CD8-positive, alpha-beta memory T cell (primary cell): Measurements from ENCODE around the gene BACH2. TPM values are rescaled to one million over a fixed set of nuclear protein-coding genes. Genes with fewer than 3 reads are reported as not detected.

Source experiments
- CTCF ChIA-PET: fragments of 350-600 bp; sonication (Branson Sonifier 250); formaldehyde crosslinking; loops from one replicate; lab custom pipeline; 2021; ENCODE audit warnings: antibody characterized with exemption; lab: Charles Lee
- POLR2A ChIA-PET: fragments of 350-600 bp; sonication (Branson Sonifier 250); formaldehyde crosslinking; loops from one replicate; lab custom pipeline; 2021; ENCODE audit warnings: antibody characterized with exemption; lab: Charles Lee
- DNase-seq, 5 donors: peaks; one replicate each; pipeline versions ENCODE4 v3.0.0 to v3.0.0-alpha.2; 2020 to 2022; ENCODE audit warnings: mixed read lengths in 1 of 5
- H3K27ac ChIP-seq: one replicate; pipeline ENCODE4 v1.7.0; 2013; ENCODE audit warnings: low read depth, mild to moderate bottlenecking, low read length, moderate library complexity
- H3K27me3 ChIP-seq: 2 replicates; pipeline ENCODE4 v1.7.0; 2013; ENCODE audit warnings: low read length, mild to moderate bottlenecking; ENCODE audit not compliant: insufficient read depth, poor library complexity, severe bottlenecking
- H3K36me3 ChIP-seq: 2 replicates; pipeline ENCODE4 v1.7.0; 2013; ENCODE audit warnings: mild to moderate bottlenecking, low read length, moderate library complexity; ENCODE audit not compliant: insufficient read depth
- H3K4me1 ChIP-seq: 2 replicates; pipeline ENCODE4 v1.7.0; 2013; ENCODE audit warnings: mild to moderate bottlenecking, low read length, moderate library complexity; ENCODE audit not compliant: insufficient read depth
- H3K4me3 ChIP-seq: 2 replicates; pipeline ENCODE4 v1.7.0; 2013; ENCODE audit warnings: mild to moderate bottlenecking, low read length
- H3K9me3 ChIP-seq: 2 replicates; pipeline ENCODE4 v1.7.0; 2013; ENCODE audit warnings: mild to moderate bottlenecking, low read length
- H3K27ac Mint-ChIP-seq, 8 donors: one replicate each; pipeline ENCODE4 v1.8.0; 2020 to 2021; ENCODE audit warnings: mixed read lengths in 8 of 8, mild to moderate bottlenecking in 6 of 8, inconsistent platforms in 3 of 8, moderate library complexity in 3 of 8
- H3K27me3 Mint-ChIP-seq, 2 donors: one replicate each; pipeline ENCODE4 v1.8.0; 2020 to 2021; ENCODE audit warnings: mixed read lengths in 2 of 2, mild to moderate bottlenecking in 1 of 2, moderate library complexity in 1 of 2
- H3K36me3 Mint-ChIP-seq, 3 donors: one replicate each; pipeline ENCODE4 v1.8.0; 2020 to 2021; ENCODE audit warnings: mixed read lengths in 3 of 3, inconsistent platforms in 1 of 3, mild to moderate bottlenecking in 1 of 3
- H3K4me1 Mint-ChIP-seq, 3 donors: one replicate each; pipeline ENCODE4 v1.8.0; 2020 to 2021; ENCODE audit warnings: mixed read lengths in 3 of 3, inconsistent platforms in 1 of 3, mild to moderate bottlenecking in 1 of 3
- H3K4me3 Mint-ChIP-seq, 7 donors: one replicate each; pipeline ENCODE4 v1.8.0; 2020 to 2021; ENCODE audit warnings: mixed read lengths in 7 of 7, mild to moderate bottlenecking in 6 of 7, moderate library complexity in 4 of 7, inconsistent platforms in 2 of 7
- H3K9me3 Mint-ChIP-seq, 5 donors: one replicate each; pipeline ENCODE4 v1.8.0; 2020 to 2022; ENCODE audit warnings: mixed read lengths in 5 of 5, mild to moderate bottlenecking in 3 of 5, moderate library complexity in 2 of 5, inconsistent platforms in 1 of 5
- polyA plus RNA-seq: library from polyadenylated mRNA; unstranded; fragments of 300-500 nt; fragmentation: Illumina TruSeq; gene quantifications from one replicate; pipeline ENCODE4 v1.2.3, GENCODE V29; 2021
- total RNA-seq, 2 experiments: library from RNA; stranded (reverse); gene quantifications; one replicate each; pipeline ENCODE4 v1.2.3, GENCODE V29; 2021

BACH2 gene
- total and polyA plus RNA-seq, 3 experiments from 2014 or later, result 7.4 to 41.8 (median 39.9) TPM

DNA sequence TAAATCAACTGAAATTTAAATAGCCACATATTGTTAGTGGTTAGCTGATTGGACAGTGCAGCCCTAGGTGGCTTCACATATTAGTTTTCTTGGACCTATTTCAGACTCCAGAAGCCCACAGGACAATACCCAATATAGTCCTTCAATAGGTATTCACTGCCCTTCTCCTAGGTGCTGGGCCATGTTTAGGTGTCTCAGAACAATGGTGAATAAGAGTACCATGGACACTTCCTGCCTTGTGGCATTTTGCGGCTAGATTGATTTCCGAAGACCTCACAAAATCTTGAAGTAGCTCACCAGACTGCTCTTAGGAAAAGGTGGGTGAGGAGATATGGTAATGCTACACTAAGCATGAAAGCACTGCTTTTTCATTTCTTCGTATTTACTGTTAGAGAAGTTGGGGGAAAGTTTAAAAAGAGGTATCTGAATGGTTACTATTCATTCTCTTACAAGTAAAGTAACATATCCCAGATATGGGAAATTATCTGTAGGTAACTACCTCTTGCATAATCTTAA is 203.0 kb downstream of the BACH2 start:
- CTCF ChIA-PET, result no interaction called here
- no peak overlapping the region for H3K4me3 Mint-ChIP-seq
- H3K9me3 ChIP-seq, result no peaks in the 10 kb centered on the region
- no peaks in the 10 kb centered on the region for H3K27me3 ChIP-seq
- POLR2A ChIA-PET, result interaction anchor here (0.6 kb wide), 2 partner anchors 125 to 270 kb away, joined by 3 to 6 read pairs; no protein-coding TSS in a partner anchor
- peaks cover 43% of the 10 kb centered on the region for H3K4me1 ChIP-seq
- peaks cover 0 to 3% (median 3%) of the 10 kb centered on the region in 3 donors for H3K36me3 Mint-ChIP-seq
- H3K27ac Mint-ChIP-seq, result no peak overlapping the region
- H3K27me3 Mint-ChIP-seq, result peaks cover 0 to 3% of the 10 kb centered on the region in 2 donors
- no peak overlapping the region for H3K4me3 ChIP-seq
- no peak for DNase-seq
- no peaks in the 10 kb centered on the region for H3K36me3 ChIP-seq
- peaks cover 27 to 43% (median 34%) of the 10 kb centered on the region in 3 donors for H3K4me1 Mint-ChIP-seq
- no peak overlapping the region for H3K27ac ChIP-seq
- H3K9me3 Mint-ChIP-seq, result no peaks in the 10 kb centered on the region

DNA sequence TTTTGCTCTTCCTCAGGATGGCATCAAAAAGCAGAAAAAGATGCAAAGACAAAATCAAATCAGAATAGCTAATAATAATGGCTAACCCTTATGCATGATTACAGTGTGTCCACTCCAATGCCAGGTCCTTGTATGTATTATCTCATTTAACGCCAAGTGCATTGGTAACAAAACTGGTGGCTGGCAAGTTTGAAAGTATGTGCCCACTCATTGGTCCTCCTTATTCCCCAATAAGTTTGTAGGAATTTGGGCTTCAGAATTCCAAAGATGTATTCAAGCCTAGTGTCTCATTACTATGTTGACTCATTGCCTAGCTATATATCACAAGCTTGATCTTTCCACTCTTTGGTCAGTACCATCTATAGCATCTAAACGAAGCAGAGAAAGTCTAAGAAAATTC is 205.8 kb downstream of the BACH2 start:
- Mint-ChIP-seq H3K4me1 (peaks cover 13 to 23% (median 14%) of the 10 kb centered on the region in 3 donors), H3K36me3 (peaks cover 3 to 14% (median 10%) of the 10 kb centered on the region in 3 donors), H3K4me3 (no peak overlapping the region), H3K27me3 (peaks cover 0 to 3% of the 10 kb centered on the region in 2 donors), H3K27ac (no peak overlapping the region), H3K9me3 (no peaks in the 10 kb centered on the region)
- no peak overlapping the region for H3K27ac ChIP-seq
- H3K4me1 ChIP-seq, result peaks cover 16% of the 10 kb centered on the region
- H3K9me3 ChIP-seq, result no peaks in the 10 kb centered on the region
- H3K36me3 ChIP-seq, result no peaks in the 10 kb centered on the region
- ChIA-PET POLR2A (no interaction called here), CTCF (interaction anchor here (1.9 kb wide), 1 partner anchor 9 kb away, joined by 5 read pairs; no protein-coding TSS in a partner anchor)
- H3K4me3 ChIP-seq, result no peak overlapping the region
- H3K27me3 ChIP-seq, result no peaks in the 10 kb centered on the region
- DNase-seq, result no peak

DNA sequence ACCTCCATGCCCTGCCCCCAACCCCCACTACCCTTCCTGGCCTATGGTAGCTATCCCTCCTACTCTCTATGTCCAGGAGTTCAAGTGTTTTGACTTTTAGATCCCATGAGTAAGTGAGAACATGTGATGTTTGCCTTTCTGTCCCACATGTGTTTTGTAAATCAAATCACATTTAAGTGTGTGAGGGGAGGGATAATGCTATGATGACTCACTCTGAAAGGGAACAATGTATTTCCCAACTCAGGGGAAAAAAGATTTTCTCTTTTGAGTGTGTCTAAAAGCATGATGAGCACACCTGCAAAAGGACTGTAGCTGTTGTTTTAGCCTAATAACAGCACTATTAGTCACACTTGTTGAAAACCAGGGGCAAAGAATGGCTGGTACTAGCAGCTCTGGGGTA is 208.6 kb downstream of the BACH2 start:
- Histone ChIP-seq H3K4me1 (peaks cover 26% of the 10 kb centered on the region), H3K36me3 (no peaks in the 10 kb centered on the region), H3K27me3 (no peaks in the 10 kb centered on the region), H3K9me3 (no peaks in the 10 kb centered on the region), H3K4me3 (no peak overlapping the region), H3K27ac (no peak overlapping the region)
- Mint-ChIP-seq H3K9me3 (no peaks in the 10 kb centered on the region), H3K27me3 (no peaks in the 10 kb centered on the region), H3K36me3 (peaks cover 3 to 14% (median 11%) of the 10 kb centered on the region in 3 donors), H3K4me3 (no peak overlapping the region), H3K4me1 (peaks cover 22 to 31% (median 29%) of the 10 kb centered on the region in 3 donors), H3K27ac (peak overlapping the region in 2 of 8 donors; percentile 15 to 17)
- CTCF ChIA-PET, result no interaction called here
- no peak for DNase-seq
- POLR2A ChIA-PET, result no interaction called here

DNA sequence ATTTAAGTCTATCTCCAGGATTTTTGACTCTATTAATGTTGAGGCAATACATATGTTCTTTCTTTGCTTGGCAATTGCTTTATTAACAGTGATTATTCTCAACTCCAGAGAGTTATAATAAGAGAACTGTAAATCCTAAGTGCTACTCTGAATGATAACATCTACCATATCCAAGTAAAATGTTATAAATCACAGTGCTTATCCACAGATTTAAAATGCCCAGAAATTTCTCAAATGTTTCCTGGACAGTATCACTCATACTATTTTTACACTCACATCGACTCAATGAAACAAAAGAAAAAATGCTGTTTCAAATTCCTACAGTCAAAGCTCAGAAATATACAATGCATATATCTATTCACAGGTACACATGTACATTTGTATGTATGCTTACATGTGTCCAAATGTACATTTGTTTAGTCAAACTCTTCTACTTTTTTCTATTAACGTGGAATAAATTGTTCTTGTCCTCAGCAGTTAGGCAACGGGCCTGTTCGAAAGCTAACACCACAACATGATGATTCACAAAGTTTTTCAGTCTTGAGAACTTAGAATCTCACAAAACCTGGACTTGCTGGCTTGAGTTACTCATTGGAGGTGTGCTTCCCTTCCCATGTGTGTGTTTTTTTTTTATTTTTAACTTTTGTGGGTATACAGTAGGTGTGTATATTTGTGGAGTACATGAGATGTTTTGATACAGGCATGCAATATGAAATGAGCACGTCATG is 209.4 kb downstream of the BACH2 start:
- POLR2A ChIA-PET, result no interaction called here
- no peak overlapping the region for H3K27ac ChIP-seq
- Mint-ChIP-seq H3K4me1 (peaks cover 30 to 38% (median 36%) of the 10 kb centered on the region in 3 donors), H3K9me3 (no peaks in the 10 kb centered on the region), H3K27ac (peak overlapping the region in 1 of 8 donors; percentile 43), H3K27me3 (no peaks in the 10 kb centered on the region), H3K4me3 (no peak overlapping the region), H3K36me3 (peaks cover 3 to 14% (median 11%) of the 10 kb centered on the region in 3 donors)
- no peak for DNase-seq
- no peaks in the 10 kb centered on the region for H3K36me3 ChIP-seq
- H3K9me3 ChIP-seq, result no peaks in the 10 kb centered on the region
- peaks cover 34% of the 10 kb centered on the region for H3K4me1 ChIP-seq
- H3K27me3 ChIP-seq, result no peaks in the 10 kb centered on the region
- CTCF ChIA-PET, result no interaction called here
- no peak overlapping the region for H3K4me3 ChIP-seq

DNA sequence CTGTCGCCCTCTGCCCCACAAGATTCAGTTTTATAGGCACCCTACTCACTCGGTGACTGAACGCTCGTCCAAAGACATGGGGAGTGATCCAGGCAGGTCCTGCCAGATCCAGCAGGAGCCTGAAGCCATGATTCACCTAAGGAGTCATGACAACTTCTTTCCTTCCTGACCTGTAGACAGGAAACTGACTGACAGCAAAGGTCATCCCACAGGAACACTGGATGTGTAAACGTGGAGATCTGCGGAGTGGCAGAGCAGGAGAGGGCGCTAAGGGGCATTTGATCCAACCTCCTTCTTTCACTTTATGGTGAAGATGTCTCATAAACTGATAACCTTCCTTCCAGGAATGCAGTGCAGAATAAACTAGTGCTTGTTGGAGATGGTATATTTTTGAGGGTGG is 210.1 kb downstream of the BACH2 start:
- H3K9me3 ChIP-seq, result no peaks in the 10 kb centered on the region
- peaks cover 3 to 14% (median 11%) of the 10 kb centered on the region in 3 donors for H3K36me3 Mint-ChIP-seq
- H3K9me3 Mint-ChIP-seq, result no peaks in the 10 kb centered on the region
- no peaks in the 10 kb centered on the region for H3K27me3 ChIP-seq
- H3K4me1 ChIP-seq, result peaks cover 41% of the 10 kb centered on the region
- H3K36me3 ChIP-seq, result no peaks in the 10 kb centered on the region
- no peak overlapping the region for H3K27ac ChIP-seq
- H3K4me1 Mint-ChIP-seq, result peaks cover 35 to 46% (median 44%) of the 10 kb centered on the region in 3 donors
- peak overlapping the region in 2 of 8 donors; percentile 43 to 76 for H3K27ac Mint-ChIP-seq
- ChIA-PET CTCF (no interaction called here), POLR2A (no interaction called here)
- DNase-seq, result no peak
- H3K4me3 Mint-ChIP-seq, result no peak overlapping the region
- no peak overlapping the region for H3K4me3 ChIP-seq
- no peaks in the 10 kb centered on the region for H3K27me3 Mint-ChIP-seq

DNA sequence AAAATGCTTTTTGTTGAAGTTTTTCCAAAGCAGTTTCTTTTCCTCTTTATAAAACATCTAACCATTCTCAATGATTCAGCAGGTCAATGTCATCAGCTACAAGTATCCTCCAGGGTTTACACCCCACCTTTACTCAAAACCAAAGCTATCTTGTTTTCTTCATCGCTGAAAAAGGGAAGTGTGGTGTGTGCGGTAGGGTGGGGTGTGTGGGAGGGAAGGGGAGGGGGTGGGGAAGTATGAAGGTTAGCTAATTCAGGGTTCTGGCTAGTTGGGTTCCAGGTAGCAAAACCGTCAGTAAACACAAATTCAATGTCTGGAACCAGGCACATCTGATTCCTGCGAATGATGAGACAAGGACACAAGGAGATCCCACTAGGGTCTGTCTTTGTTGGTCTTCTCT is 212.8 kb downstream of the BACH2 start:
- Histone ChIP-seq H3K4me3 (no peak overlapping the region), H3K4me1 (peaks cover 51% of the 10 kb centered on the region), H3K9me3 (no peaks in the 10 kb centered on the region), H3K27ac (no peak overlapping the region), H3K36me3 (no peaks in the 10 kb centered on the region), H3K27me3 (no peaks in the 10 kb centered on the region)
- peaks cover 0 to 14% (median 8%) of the 10 kb centered on the region in 3 donors for H3K36me3 Mint-ChIP-seq
- CTCF ChIA-PET, result interaction anchor here (1.1 kb wide), 1 partner anchor 143 kb away, joined by 3 read pairs; no protein-coding TSS in a partner anchor
- peaks cover 1 to 6% of the 10 kb centered on the region in 2 donors for H3K27me3 Mint-ChIP-seq
- no peaks in the 10 kb centered on the region for H3K9me3 Mint-ChIP-seq
- H3K4me1 Mint-ChIP-seq, result peaks cover 61 to 72% (median 70%) of the 10 kb centered on the region in 3 donors
- H3K27ac Mint-ChIP-seq, result peak overlapping the region; percentile 42 to 92 (median 74)
- POLR2A ChIA-PET, result interaction anchor here (0.6 kb wide), 3 partner anchors 15 to 212 kb away, joined by 3 to 5 read pairs (median 3); no protein-coding TSS in a partner anchor
- peak in 3 of 5 donors; percentile 53 to 61 (median 57) for DNase-seq
- H3K4me3 Mint-ChIP-seq, result peak overlapping the region; percentile 38 to 89 (median 70)

DNA sequence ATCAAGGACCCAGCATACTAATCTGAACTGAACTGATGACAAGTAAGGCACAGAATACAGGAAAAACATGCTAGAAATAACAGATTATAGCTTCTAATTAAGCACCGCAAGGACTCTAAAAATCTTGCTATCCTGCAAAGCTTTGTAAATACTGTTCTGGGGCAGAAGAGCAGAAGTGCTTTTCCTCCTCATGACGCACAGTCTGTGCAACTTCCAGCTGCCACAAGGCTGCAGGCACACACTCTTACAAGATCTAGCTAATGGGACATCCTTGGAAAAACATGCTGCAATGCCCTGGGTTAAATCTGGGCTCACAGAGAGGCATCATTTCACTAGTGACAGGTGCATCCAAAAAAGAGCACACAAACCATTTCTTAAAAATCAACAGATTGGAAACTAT is 213.8 kb downstream of the BACH2 start:
- Histone ChIP-seq H3K27me3 (no peaks in the 10 kb centered on the region), H3K4me3 (no peak overlapping the region), H3K36me3 (no peaks in the 10 kb centered on the region), H3K4me1 (peaks cover 61% of the 10 kb centered on the region), H3K27ac (no peak overlapping the region), H3K9me3 (no peaks in the 10 kb centered on the region)
- POLR2A ChIA-PET, result interaction anchor here (1.5 kb wide), 1 partner anchor 10 kb away, joined by 3 read pairs; no protein-coding TSS in a partner anchor
- DNase-seq, result no peak
- CTCF ChIA-PET, result interaction anchor here (0.8 to 1.4 kb wide), 7 partner anchors 9 to 213 kb away, joined by 3 to 5 read pairs (median 4); no protein-coding TSS in a partner anchor
- H3K27me3 Mint-ChIP-seq, result peaks cover 1 to 6% of the 10 kb centered on the region in 2 donors
- H3K36me3 Mint-ChIP-seq, result peaks cover 0 to 10% (median 5%) of the 10 kb centered on the region in 3 donors
- H3K9me3 Mint-ChIP-seq, result no peaks in the 10 kb centered on the region
- H3K4me3 Mint-ChIP-seq, result peak overlapping the region in 4 of 7 donors; percentile 15 to 63 (median 28)
- peaks cover 71 to 82% (median 81%) of the 10 kb centered on the region in 3 donors for H3K4me1 Mint-ChIP-seq
- H3K27ac Mint-ChIP-seq, result peak overlapping the region in 5 of 8 donors; percentile 21 to 76 (median 42)
